SH-SY5Y (cell line): ENCODE measurements around the gene CPLX3.

Source experiments
- GATA2 ChIP-seq: IDR thresholded peaks from 2 replicates; pipeline ENCODE4 v1.6.1; 2011; ENCODE audit warnings: mild to moderate bottlenecking, low read depth, low read length
- GATA3 ChIP-seq: IDR thresholded peaks from 2 replicates; pipeline ENCODE4 v1.6.1; 2011; ENCODE audit warnings: low read depth, mild to moderate bottlenecking, low read length, moderate library complexity

- TF ChIP-seq GATA3 (no peak), GATA2 (no peak)
Observed at GRCh38 chr15:74788042-74788682, 38.3 kb upstream of the CPLX3 start.
